ENCODE measurements around the gene CALHM4.

CALHM4 gene

GRCh38 chr6:116553451-116553850, at the start of gene CALHM4:
CALHM4 (plus strand) TSS chr6:116553751; CDS start chr6:116553794, 43 bp downstream.
- Mint-ChIP-seq H3K4me1 (ENCODE audit: low read depth) (no peaks in the 10 kb centered on the region), H3K27ac (no peak within 1 kb of the TSS), H3K27me3 (ENCODE audit: low read depth) (peaks cover 21% of the 10 kb centered on the region), H3K36me3 (ENCODE audit: low read depth) (no peaks in the 10 kb centered on the region), H3K9me3 (no peaks in the 10 kb centered on the region), H3K4me3 (no peak within 1 kb of the TSS)

- Mint-ChIP-seq H3K9me3 (peaks cover 13% of the 10 kb centered on the region), H3K27me3 (ENCODE audit: low read depth) (peaks cover 51% of the 10 kb centered on the region), H3K4me3 (no peak overlapping the region), H3K36me3 (ENCODE audit: low read depth) (peaks cover 3% of the 10 kb centered on the region), H3K27ac (no peak overlapping the region), H3K4me1 (ENCODE audit: low read depth) (no peaks in the 10 kb centered on the region)
These were observed 46.2 kb upstream of the CALHM4 start for GRCh38 chr6:116507324-116507723.

- Mint-ChIP-seq H3K27ac (no peak overlapping the region), H3K36me3 (ENCODE audit: low read depth) (peaks cover 2% of the 10 kb centered on the region), H3K4me1 (ENCODE audit: low read depth) (no peaks in the 10 kb centered on the region), H3K27me3 (ENCODE audit: low read depth) (peaks cover 44% of the 10 kb centered on the region), H3K9me3 (peaks cover 6% of the 10 kb centered on the region), H3K4me3 (no peak overlapping the region)
These were observed 45.0 kb upstream of the CALHM4 start for GRCh38 chr6:116508527-116508926.

- H3K9me3 Mint-ChIP-seq, result no peaks in the 10 kb centered on the region
- no peaks in the 10 kb centered on the region for H3K36me3 Mint-ChIP-seq (ENCODE audit: low read depth)
- peaks cover 47% of the 10 kb centered on the region for H3K27me3 Mint-ChIP-seq (ENCODE audit: low read depth)
- no peak within 1 kb of the TSS for H3K4me3 Mint-ChIP-seq
- H3K4me1 Mint-ChIP-seq (ENCODE audit: low read depth), result no peaks in the 10 kb centered on the region
- no peak within 1 kb of the TSS for H3K27ac Mint-ChIP-seq
These were observed 42.0 kb upstream of the CALHM4 start, which contains the start of gene CALHM5 for GRCh38 chr6:116511424-116512110. CALHM5 (plus strand) TSS chr6:116511639; CDS start chr6:116511697, 58 bp downstream.

- Mint-ChIP-seq H3K36me3 (ENCODE audit: low read depth) (no peaks in the 10 kb centered on the region), H3K4me3 (no peak overlapping the region), H3K27me3 (ENCODE audit: low read depth) (peaks cover 51% of the 10 kb centered on the region), H3K4me1 (ENCODE audit: low read depth) (no peaks in the 10 kb centered on the region), H3K27ac (no peak overlapping the region), H3K9me3 (no peaks in the 10 kb centered on the region)
These were observed 41.4 kb upstream of the CALHM4 start for GRCh38 chr6:116512111-116512559.

- Mint-ChIP-seq H3K4me3 (no peak overlapping the region), H3K27ac (no peak overlapping the region)
These were observed 40.8 kb upstream of the CALHM4 start for GRCh38 chr6:116512734-116513133.

GRCh38 chr6:116513224-116513875, 40.2 kb upstream of the CALHM4 start:
- Mint-ChIP-seq H3K27ac (no peak overlapping the region), H3K9me3 (no peaks in the 10 kb centered on the region), H3K36me3 (ENCODE audit: low read depth) (no peaks in the 10 kb centered on the region), H3K4me1 (ENCODE audit: low read depth) (no peaks in the 10 kb centered on the region), H3K27me3 (ENCODE audit: low read depth) (peaks cover 52% of the 10 kb centered on the region), H3K4me3 (no peak overlapping the region)

More at GRCh38 chr6:116512734-116513133, 40.8 kb upstream of the CALHM4 start:
- no peaks in the 10 kb centered on the region for H3K4me1 Mint-ChIP-seq (ENCODE audit: low read depth)
- no peaks in the 10 kb centered on the region for H3K36me3 Mint-ChIP-seq (ENCODE audit: low read depth)
- H3K27me3 Mint-ChIP-seq (ENCODE audit: low read depth), result peaks cover 51% of the 10 kb centered on the region
- H3K9me3 Mint-ChIP-seq, result no peaks in the 10 kb centered on the region

- peaks cover 50% of the 10 kb centered on the region for H3K27me3 Mint-ChIP-seq (ENCODE audit: low read depth)
- no peaks in the 10 kb centered on the region for H3K4me1 Mint-ChIP-seq (ENCODE audit: low read depth)
- H3K4me3 Mint-ChIP-seq, result no peak overlapping the region
- H3K27ac Mint-ChIP-seq, result no peak overlapping the region
- H3K9me3 Mint-ChIP-seq, result no peaks in the 10 kb centered on the region
- no peaks in the 10 kb centered on the region for H3K36me3 Mint-ChIP-seq (ENCODE audit: low read depth)
These were observed 39.4 kb upstream of the CALHM4 start for GRCh38 chr6:116514111-116514510.

- Mint-ChIP-seq H3K4me3 (no peak overlapping the region), H3K36me3 (ENCODE audit: low read depth) (no peaks in the 10 kb centered on the region), H3K27ac (no peak overlapping the region), H3K4me1 (ENCODE audit: low read depth) (no peaks in the 10 kb centered on the region), H3K9me3 (no peaks in the 10 kb centered on the region), H3K27me3 (ENCODE audit: low read depth) (peaks cover 47% of the 10 kb centered on the region)
These were observed 38.4 kb upstream of the CALHM4 start for GRCh38 chr6:116515141-116515540.

GRCh38 chr6:116518621-116519368, 34.8 kb upstream of the CALHM4 start:
- Mint-ChIP-seq H3K27ac (no peak overlapping the region), H3K27me3 (ENCODE audit: low read depth) (peaks cover 34% of the 10 kb centered on the region), H3K4me3 (no peak overlapping the region), H3K36me3 (ENCODE audit: low read depth) (no peaks in the 10 kb centered on the region), H3K4me1 (ENCODE audit: low read depth) (no peaks in the 10 kb centered on the region), H3K9me3 (no peaks in the 10 kb centered on the region)

- H3K27me3 Mint-ChIP-seq (ENCODE audit: low read depth), result peaks cover 32% of the 10 kb centered on the region
- H3K36me3 Mint-ChIP-seq (ENCODE audit: low read depth), result no peaks in the 10 kb centered on the region
- H3K4me1 Mint-ChIP-seq (ENCODE audit: low read depth), result no peaks in the 10 kb centered on the region
- H3K27ac Mint-ChIP-seq, result no peak overlapping the region
- no peak overlapping the region for H3K4me3 Mint-ChIP-seq
- H3K9me3 Mint-ChIP-seq, result no peaks in the 10 kb centered on the region
These were observed 30.7 kb upstream of the CALHM4 start for GRCh38 chr6:116522896-116523295.

GRCh38 chr6:116524236-116524635, 29.3 kb upstream of the CALHM4 start:
- H3K4me3 Mint-ChIP-seq, result no peak overlapping the region
- H3K4me1 Mint-ChIP-seq (ENCODE audit: low read depth), result no peaks in the 10 kb centered on the region
- no peaks in the 10 kb centered on the region for H3K9me3 Mint-ChIP-seq
- no peaks in the 10 kb centered on the region for H3K36me3 Mint-ChIP-seq (ENCODE audit: low read depth)
- peaks cover 34% of the 10 kb centered on the region for H3K27me3 Mint-ChIP-seq (ENCODE audit: low read depth)
- H3K27ac Mint-ChIP-seq, result no peak overlapping the region

GRCh38 chr6:116528133-116528532, 25.4 kb upstream of the CALHM4 start:
- peaks cover 58% of the 10 kb centered on the region for H3K27me3 Mint-ChIP-seq (ENCODE audit: low read depth)
- H3K27ac Mint-ChIP-seq, result no peak overlapping the region
- H3K9me3 Mint-ChIP-seq, result no peaks in the 10 kb centered on the region
- no peaks in the 10 kb centered on the region for H3K36me3 Mint-ChIP-seq (ENCODE audit: low read depth)
- H3K4me1 Mint-ChIP-seq (ENCODE audit: low read depth), result peaks cover 1% of the 10 kb centered on the region
- no peak overlapping the region for H3K4me3 Mint-ChIP-seq

GRCh38 chr6:116528780-116529179, 24.8 kb upstream of the CALHM4 start:
- no peaks in the 10 kb centered on the region for H3K9me3 Mint-ChIP-seq
- no peak overlapping the region for H3K27ac Mint-ChIP-seq
- no peaks in the 10 kb centered on the region for H3K36me3 Mint-ChIP-seq (ENCODE audit: low read depth)
- H3K4me1 Mint-ChIP-seq (ENCODE audit: low read depth), result peaks cover 1% of the 10 kb centered on the region
- H3K27me3 Mint-ChIP-seq (ENCODE audit: low read depth), result peaks cover 65% of the 10 kb centered on the region
- H3K4me3 Mint-ChIP-seq, result no peak overlapping the region

Data from T-helper 1 cell treated with Interleukin-12 subunit alpha and Interleukin-12 subunit beta and Interleukin-4 antibody, amounts not matched to agents 30 μg/mL and 1 μg/mL, for 36 hours (primary cell).